G401 (cell line): Measurements from ENCODE around the gene ZCCHC24. TPM values are rescaled to one million over a fixed set of nuclear protein-coding genes. Genes with fewer than 3 reads are reported as not detected.

Experiments used
- DNase-seq: peaks from one replicate; pipeline ENCODE4 v3.0.0-alpha.2; 2015; ENCODE audit warnings: low spot score
- in situ Hi-C: cut with HindIII; loops from 2 replicates; pipeline ENCODE4 v1.10.0; 2016; ENCODE audit warnings: low sequenced_read_pairs, mixed read lengths
- total RNA-seq: library from RNA; depleted of rRNA; stranded (reverse); fragments of >200 nt; shearing (Covaris generic); gene quantifications from 2 replicates; pipeline ENCODE4 v1.2.3, GENCODE V29; 2014

ZCCHC24 gene
- total RNA-seq, 1 experiment from 2014 or later = 6.8 TPM

- in situ Hi-C loops = no loop called here
- DNase-seq = no peak
Observed at GRCh38 chr10:79405995-79406515, 39.4 kb downstream of the ZCCHC24 start.

GRCh38 chr10:79405221-79405994 is 40.0 kb downstream of the ZCCHC24 start:
- DNase-seq = no peak
- in situ Hi-C loops = no loop called here

GRCh38 chr10:79404690-79405131 is 40.7 kb downstream of the ZCCHC24 start:
- no peak for DNase-seq
- in situ Hi-C loops = no loop called here

- in situ Hi-C loops = no loop called here
- DNase-seq = no peak
Observed at GRCh38 chr10:79404231-79404609, 41.2 kb downstream of the ZCCHC24 start.

GRCh38 chr10:79403441-79404230 is 41.8 kb downstream of the ZCCHC24 start:
- in situ Hi-C loops = no loop called here
- no peak for DNase-seq

GRCh38 chr10:79402951-79403350 is 42.5 kb downstream of the ZCCHC24 start:
- in situ Hi-C loops = no loop called here
- no peak for DNase-seq

GRCh38 chr10:79402625-79402946 is 42.8 kb downstream of the ZCCHC24 start:
- no peak for DNase-seq
- in situ Hi-C loops = no loop called here

GRCh38 chr10:79401015-79401921 is 44.2 kb downstream of the ZCCHC24 start:
- peak; percentile 71 for DNase-seq
- in situ Hi-C loops = no loop called here

- in situ Hi-C loops = no loop called here
- DNase-seq = no peak
Observed at GRCh38 chr10:79400146-79401004, 45.0 kb downstream of the ZCCHC24 start.

- in situ Hi-C loops = no loop called here
- DNase-seq = peak; percentile 30
Observed at GRCh38 chr10:79399223-79399831, 46.1 kb downstream of the ZCCHC24 start.

GRCh38 chr10:79398642-79399041 is 46.8 kb downstream of the ZCCHC24 start:
- DNase-seq = no peak
- in situ Hi-C loops = no loop called here

GRCh38 chr10:79397575-79398303 is 47.7 kb downstream of the ZCCHC24 start:
- DNase-seq = no peak
- in situ Hi-C loops = no loop called here

- in situ Hi-C loops = no loop called here
Observed at GRCh38 chr10:79397051-79397450, 48.4 kb downstream of the ZCCHC24 start.

GRCh38 chr10:79396520-79396919 is 48.9 kb downstream of the ZCCHC24 start:
- in situ Hi-C loops = no loop called here
- DNase-seq = no peak

More at GRCh38 chr10:79397051-79397450, 48.4 kb downstream of the ZCCHC24 start:
- DNase-seq = no peak

- in situ Hi-C loops = no loop called here
- no peak for DNase-seq
Observed at GRCh38 chr10:79394664-79395063, 50.8 kb downstream of the ZCCHC24 start.

GRCh38 chr10:79393924-79394610 is 51.4 kb downstream of the ZCCHC24 start:
- DNase-seq = no peak
- in situ Hi-C loops = no loop called here
